PC-9 (cell line): Measurements from ENCODE around the gene LAMB4.
A peak's percentile ranks its signal among the peaks of the same experiment; 100 is the strongest.

ENCODE experiments used
- CTCF ChIP-seq: fragments of 200-600 bp; sonication (generic); conservative IDR thresholded peaks from 2 replicates; pipeline ENCODE4 v1.6.1; 2017; ENCODE audit warnings: mixed run types, antibody characterized with exemption, mild to moderate bottlenecking, moderate library complexity
- EZH2 ChIP-seq: fragments of 200-600 bp; sonication (generic); IDR thresholded peaks from 2 replicates; pipeline ENCODE4 v1.8.0; 2017; ENCODE audit warnings: antibody characterized with exemption, low read depth

- TF ChIP-seq CTCF (peak; percentile 59), EZH2 (no peak)
Observed at GRCh38 chr7:108016841-108017775, 113.1 kb downstream of the LAMB4 start.
